Psoas muscle (tissue), 8 donors: ENCODE measurements around the gene CDH7. TPM values are rescaled to one million over a fixed set of nuclear protein-coding genes. Genes with fewer than 3 reads are reported as not detected.

ENCODE experiments used
- ATAC-seq, 4 donors: fragments of 200-7000 bp; cut with Tn5 transposase; one replicate each; pipeline ENCODE4 v1.9.1; 2020; ENCODE audit warnings: moderate library complexity in 3 of 4, mild to moderate bottlenecking in 2 of 4
- DNase-seq, 2 donors: peaks; one replicate each; pipeline ENCODE4 v3.0.0-alpha.2; 2020
- H3K27ac ChIP-seq: fragments of 200-600 bp; one replicate; pipeline ENCODE4 v1.8.0; 2022
- H3K27me3 ChIP-seq, 3 donors: fragments of 200-600 bp in 1 of 3; one replicate each; pipeline versions ENCODE4 v1.6.1 to v1.8.0; 2013 to 2022; ENCODE audit warnings: low read length in 2 of 3, mild to moderate bottlenecking in 2 of 3, moderate library complexity in 1 of 3; ENCODE audit not compliant: insufficient read depth in 3 of 3
- H3K36me3 ChIP-seq, 2 donors: fragments of 200-600 bp in 1 of 2; one replicate each; pipeline versions ENCODE4 v1.6.1 to v1.8.0; 2013 to 2022; ENCODE audit warnings: low read depth in 1 of 2, mild to moderate bottlenecking in 1 of 2, moderate library complexity in 1 of 2; ENCODE audit not compliant: insufficient read depth in 1 of 2
- H3K4me1 ChIP-seq: fragments of 200-600 bp; one replicate; pipeline ENCODE4 v1.8.0; 2022
- H3K4me3 ChIP-seq: fragments of 200-600 bp; one replicate; pipeline ENCODE4 v1.8.0; 2022; ENCODE audit warnings: mild to moderate bottlenecking
- H3K9me3 ChIP-seq: fragments of 200-600 bp; one replicate; pipeline ENCODE4 v1.8.0; 2022
- WGBS, 3 donors: extraction: QIAGEN DNeasy Blood & Tissue Kit; methylation state at CpG; one replicate each; pipeline versions ENCODE4 v1.1.6 to v1.1.7; 2013; 5-methylcytosine and 5-hydroxymethylcytosine counted together
- intact Hi-C, 2 donors: fragments of 100-400 bp; cut with DNase I; formaldehyde crosslinking; loops; one replicate each; pipeline versions ENCODE4 v1.11.0 to v1.14.2; 2022
- polyA plus RNA-seq, 3 donors: library from polyadenylated mRNA; stranded (reverse); fragments of 200-250 nt; gene quantifications; one replicate each; pipeline ENCODE4 v1.2.3, GENCODE V29; 2013
- total RNA-seq, 4 donors: library from RNA; stranded (reverse); fragmentation: NEBNext Ultra II Directional in 2 of 4; extraction: Animal tissue kit (Norgen Biotek cat#: 25700) in 2 of 4; gene quantifications; one replicate each; pipeline versions ENCODE4 v1.2.1 to v1.2.4, GENCODE V29; 2021 to 2023
- TF ChIP-seq, protein P1 (sequence below): fragments of 200-600 bp; IDR thresholded peaks from one replicate; pipeline ENCODE4 v1.8.0; 2022; ENCODE audit warnings: antibody characterized with exemption
- donor health status: healthy with polysubstance abuse.
- donor health status: DM: no; HTN: no; CAD: no; lungs with moderate emphysema.
- donor health status: Bipolar disorder and iron deficiency.
- donor health status: healthy.
- donor health status: DM: yes; HTN: yes; CAD: no.
- donor health status: DM: no; HTN: no; CAD: no.
- donor health status: DM: no; HTN: no; CAD: no.
- donor health status: DM: yes; HTN: yes; CAD: no.

Gene CDH7
- total and polyA plus RNA-seq, 7 donors = under 0.01 TPM; not detected in 6

DNA sequence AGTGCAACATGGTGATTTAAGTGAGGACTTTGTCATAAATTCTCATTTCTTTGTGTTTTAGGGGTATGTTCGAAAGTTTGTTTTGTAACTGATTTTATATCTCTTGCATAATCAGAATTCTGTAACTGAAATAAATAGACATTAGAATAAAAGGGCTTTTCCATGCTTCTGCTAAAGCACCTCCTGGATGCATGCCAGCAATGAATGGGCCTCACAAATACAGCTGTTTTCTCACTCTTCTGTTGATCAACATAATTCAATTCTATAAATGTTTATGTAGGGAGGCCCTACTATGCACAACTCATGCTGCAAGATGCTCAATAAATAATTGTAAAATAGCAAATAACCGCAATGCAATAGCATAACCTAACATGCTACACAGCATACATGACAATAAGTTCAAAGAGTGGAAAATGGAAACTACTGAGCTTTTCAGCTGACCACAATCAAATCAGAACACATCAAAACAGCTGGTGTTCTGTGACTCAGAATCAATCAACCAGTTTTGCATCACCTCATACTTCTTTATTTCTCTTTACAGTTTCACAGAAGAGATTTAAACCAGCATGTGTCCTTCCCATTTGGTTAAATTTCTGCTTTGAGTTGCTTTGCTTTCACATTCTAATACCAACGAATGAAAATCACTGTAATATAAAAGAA lies 11.0 kb downstream of the CDH7 start:
- 71 to 78% (median 73%) methylated on average over 3 of the region's 3 CpGs for WGBS, 3 donors
- ATAC-seq = no peak

GRCh38 chr18:65762556-65762955 lies 11.7 kb downstream of the CDH7 start:
- TF ChIP-seq, protein P1, sequence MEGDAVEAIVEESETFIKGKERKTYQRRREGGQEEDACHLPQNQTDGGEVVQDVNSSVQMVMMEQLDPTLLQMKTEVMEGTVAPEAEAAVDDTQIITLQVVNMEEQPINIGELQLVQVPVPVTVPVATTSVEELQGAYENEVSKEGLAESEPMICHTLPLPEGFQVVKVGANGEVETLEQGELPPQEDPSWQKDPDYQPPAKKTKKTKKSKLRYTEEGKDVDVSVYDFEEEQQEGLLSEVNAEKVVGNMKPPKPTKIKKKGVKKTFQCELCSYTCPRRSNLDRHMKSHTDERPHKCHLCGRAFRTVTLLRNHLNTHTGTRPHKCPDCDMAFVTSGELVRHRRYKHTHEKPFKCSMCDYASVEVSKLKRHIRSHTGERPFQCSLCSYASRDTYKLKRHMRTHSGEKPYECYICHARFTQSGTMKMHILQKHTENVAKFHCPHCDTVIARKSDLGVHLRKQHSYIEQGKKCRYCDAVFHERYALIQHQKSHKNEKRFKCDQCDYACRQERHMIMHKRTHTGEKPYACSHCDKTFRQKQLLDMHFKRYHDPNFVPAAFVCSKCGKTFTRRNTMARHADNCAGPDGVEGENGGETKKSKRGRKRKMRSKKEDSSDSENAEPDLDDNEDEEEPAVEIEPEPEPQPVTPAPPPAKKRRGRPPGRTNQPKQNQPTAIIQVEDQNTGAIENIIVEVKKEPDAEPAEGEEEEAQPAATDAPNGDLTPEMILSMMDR = no peak
- Histone ChIP-seq H3K27me3 (no peaks in the 10 kb centered on the region), H3K4me1 (no peaks in the 10 kb centered on the region), H3K36me3 (no peaks in the 10 kb centered on the region), H3K9me3 (no peaks in the 10 kb centered on the region), H3K27ac (no peak overlapping the region), H3K4me3 (no peak overlapping the region)
- intact Hi-C loops = no loop called here
- ATAC-seq (no peak), DNase-seq (no peak)
- WGBS, 3 donors = 40 to 51% (median 44%) methylated on average over 2 of the region's 2 CpGs

More for the DNA sequence above, 11.0 kb downstream of the CDH7 start:
- Histone ChIP-seq H3K4me3 (no peak overlapping the region), H3K27me3 (no peaks in the 10 kb centered on the region), H3K27ac (no peak overlapping the region), H3K36me3 (no peaks in the 10 kb centered on the region), H3K9me3 (no peaks in the 10 kb centered on the region), H3K4me1 (no peaks in the 10 kb centered on the region)
- intact Hi-C loops = no loop called here
- DNase-seq = no peak
- TF ChIP-seq, protein P1 = no peak

DNA sequence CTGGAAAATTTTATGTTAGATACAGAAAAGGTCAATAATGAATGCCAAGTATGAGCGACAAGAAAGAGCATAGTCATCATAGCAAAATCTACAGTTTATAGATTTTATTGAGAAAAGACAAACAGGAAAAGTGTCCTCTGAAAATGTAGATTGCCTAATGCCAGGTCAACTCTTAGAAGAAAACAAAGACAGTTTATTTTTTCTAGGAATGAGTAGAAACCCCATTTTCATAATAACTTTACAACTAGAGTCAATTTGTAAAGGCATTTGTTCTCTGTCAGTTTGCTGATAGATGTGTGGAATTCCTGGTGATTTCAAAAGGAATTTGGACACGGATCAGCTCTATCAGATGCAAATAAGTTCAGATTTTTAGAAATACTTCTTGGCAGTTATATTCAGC lies 16.6 kb downstream of the CDH7 start:
- Histone ChIP-seq H3K9me3 (no peaks in the 10 kb centered on the region), H3K36me3 (no peaks in the 10 kb centered on the region), H3K27ac (no peak overlapping the region), H3K27me3 (no peaks in the 10 kb centered on the region), H3K4me1 (no peaks in the 10 kb centered on the region), H3K4me3 (no peak overlapping the region)
- DNase-seq = no peak
- no peak for ATAC-seq
- intact Hi-C loops = no loop called here
- TF ChIP-seq, protein P1 = no peak
- 38 to 53% (median 47%) methylated on average over 2 of the region's 2 CpGs for WGBS, 3 donors

- no peaks in the 10 kb centered on the region for H3K9me3 ChIP-seq
- WGBS, 3 donors = 93 to 95% (median 94%) methylated on average over 15 of the region's 15 CpGs
- no peaks in the 10 kb centered on the region for H3K27me3 ChIP-seq
- TF ChIP-seq, protein P1 = no peak
- no peak overlapping the region for H3K27ac ChIP-seq
- H3K4me3 ChIP-seq = no peak overlapping the region
- intact Hi-C loops = no loop called here
- H3K36me3 ChIP-seq = no peaks in the 10 kb centered on the region
- DNase-seq = no peak
- no peak for ATAC-seq
- no peaks in the 10 kb centered on the region for H3K4me1 ChIP-seq
Measured at GRCh38 chr18:65768120-65768778, 17.4 kb downstream of the CDH7 start.
